Thoracic aorta (tissue), 2 donors: ENCODE results near the gene LDB3. TPM values are rescaled to one million over a fixed set of nuclear protein-coding genes. Genes with fewer than 3 reads are reported as not detected.
A peak's percentile ranks its signal among the peaks of the same experiment; 100 is the strongest.
"Not testable (repeated sequence)": the region's sequence is repeated elsewhere in the genome, so short reads cannot be mapped to it uniquely, and the experiment has no call there.

Experiments used
- ATAC-seq: fragments of 150-250 bp; one replicate; pipeline ENCODE4 v1.8.0; 2017; ENCODE audit warnings: low read depth; ENCODE audit not compliant: insufficient number of reproducible peaks, low FRiP score
- DNase-seq: peaks from one replicate; pipeline ENCODE4 v3.0.0-alpha.2; 2020; ENCODE audit warnings: low spot score
- H3K27ac ChIP-seq, 2 donors: fragments of 200-600 bp; sonication (generic); 1 replicate in 1 of 2; 2 replicates in 1 of 2; pipeline ENCODE4 v1.5.1; 2016; ENCODE audit warnings: mild to moderate bottlenecking in 2 of 2, moderate library complexity in 2 of 2
- H3K27me3 ChIP-seq: fragments of 200-600 bp; sonication (generic); replicated peaks from 2 replicates; pipeline ENCODE4 v1.6.0; 2016; ENCODE audit warnings: mild to moderate bottlenecking; ENCODE audit not compliant: insufficient read depth
- H3K36me3 ChIP-seq: fragments of 200-600 bp; sonication (generic); one replicate; pipeline ENCODE4 v1.5.1; 2016
- H3K4me1 ChIP-seq, 2 donors: fragments of 200-600 bp; sonication (generic); 1 replicate in 1 of 2; 2 replicates in 1 of 2; pipeline versions ENCODE4 v1.5.1 to v1.6.0; 2016; ENCODE audit warnings: low read depth in 2 of 2, mild to moderate bottlenecking in 1 of 2; ENCODE audit not compliant: control insufficient read depth in 1 of 2
- H3K4me3 ChIP-seq: fragments of 200-600 bp; sonication (generic); 2 replicates; pipeline ENCODE4 v1.5.1; 2016; ENCODE audit warnings: mild to moderate bottlenecking
- H3K9me3 ChIP-seq: fragments of 200-600 bp; sonication (generic); 2 replicates; pipeline ENCODE4 v1.5.1; 2016
- CTCF ChIP-seq: fragments of 200-600 bp; sonication (generic); IDR thresholded peaks from one replicate; pipeline ENCODE4 v1.5.1; 2019; ENCODE audit warnings: antibody characterized with exemption
- total RNA-seq, 2 donors: library from RNA; depleted of rRNA; stranded (reverse); fragments of >200 nt; gene quantifications; one replicate each; pipeline versions ENCODE4 v1.1.0 to v1.2.3, GENCODE V29; 2016

LDB3 gene
- total RNA-seq, 2 donors from 2014 or later: 59.5 to 63.8 TPM

GRCh38 chr10:86733260-86733671 is 65.0 kb downstream of the LDB3 start:
- Histone ChIP-seq H3K9me3 (no peaks in the 10 kb centered on the region), H3K4me1 (peaks cover 27 to 56% of the 10 kb centered on the region in 2 donors), H3K27me3 (no peaks in the 10 kb centered on the region), H3K4me3 (no peak overlapping the region), H3K36me3 (peaks cover 9% of the 10 kb centered on the region), H3K27ac (peak overlapping the region; percentile 88 to 91)
- no peak for DNase-seq
- TF ChIP-seq CTCF: no peak
- peak; percentile 88 for ATAC-seq

- Histone ChIP-seq H3K36me3 (no peaks in the 10 kb centered on the region), H3K4me3 (no peak overlapping the region), H3K4me1 (peaks cover 27 to 56% of the 10 kb centered on the region in 2 donors), H3K9me3 (no peaks in the 10 kb centered on the region), H3K27ac (peak overlapping the region; percentile 88 to 91), H3K27me3 (no peaks in the 10 kb centered on the region)
- no peak for ATAC-seq
- no peak for DNase-seq
- TF ChIP-seq CTCF: no peak
Measured at GRCh38 chr10:86734207-86734988, 66.1 kb downstream of the LDB3 start.

- not testable (repeated sequence) for H3K36me3 ChIP-seq, ATAC-seq, H3K27me3 ChIP-seq, H3K4me3 ChIP-seq, DNase-seq, H3K9me3 ChIP-seq
- Histone ChIP-seq H3K27ac (peak overlapping the region; percentile 28 to 88), H3K4me1 (peaks cover 27 to 49% of the 10 kb centered on the region in 2 donors)
Measured at GRCh38 chr10:86735278-86735677, 67.0 kb downstream of the LDB3 start.

- ATAC-seq (no peak), DNase-seq (no peak)
- no peak for TF ChIP-seq CTCF
- H3K4me1 ChIP-seq: peaks cover 22 to 30% of the 10 kb centered on the region in 2 donors
- H3K9me3 ChIP-seq: no peaks in the 10 kb centered on the region
- H3K36me3 ChIP-seq: no peaks in the 10 kb centered on the region
- H3K4me3 ChIP-seq: no peak overlapping the region
- peak overlapping the region in 1 of 2 donors; percentile 50 for H3K27ac ChIP-seq
- H3K27me3 ChIP-seq: no peaks in the 10 kb centered on the region
Measured at GRCh38 chr10:86742230-86742629, 73.9 kb downstream of the LDB3 start.

- TF ChIP-seq CTCF: no peak
- peak overlapping the region; percentile 46 to 76 for H3K27ac ChIP-seq
- no peaks in the 10 kb centered on the region for H3K36me3 ChIP-seq
- H3K27me3 ChIP-seq: no peaks in the 10 kb centered on the region
- H3K9me3 ChIP-seq: no peaks in the 10 kb centered on the region
- H3K4me1 ChIP-seq: peaks cover 25 to 38% of the 10 kb centered on the region in 2 donors
- no peak for ATAC-seq
- H3K4me3 ChIP-seq: no peak overlapping the region
- DNase-seq: no peak
Measured at GRCh38 chr10:86744067-86744725, 75.9 kb downstream of the LDB3 start.
